Small intestine (tissue), 7 donors: ENCODE results near the gene SYTL1. TPM values are rescaled to one million over a fixed set of nuclear protein-coding genes. Genes with fewer than 3 reads are reported as not detected.

Experiments used
- DNase-seq, 2 donors: peaks; one replicate each; pipeline versions ENCODE4 v3.0.0 to v3.0.0-alpha.2; 2013
- FAIRE-seq: peaks from 2 replicates; lab custom pipeline; 2012; peaks lifted over from hg19 to GRCh38; lab: Jason Lieb, UNC
- H3K27ac ChIP-seq, 3 donors: one replicate each; pipeline ENCODE4 v1.5.1; 2013; ENCODE audit warnings: low read length in 2 of 3, mild to moderate bottlenecking in 2 of 3, control low read depth in 1 of 3, inconsistent platforms in 1 of 3, low read depth in 1 of 3, moderate library complexity in 1 of 3
- H3K27me3 ChIP-seq, 3 donors: one replicate each; pipeline ENCODE4 v1.6.1; 2013; ENCODE audit warnings: low read length in 3 of 3, inconsistent platforms in 1 of 3; ENCODE audit not compliant: control insufficient read depth in 3 of 3, insufficient read depth in 3 of 3
- H3K36me3 ChIP-seq, 3 donors: one replicate each; pipeline ENCODE4 v1.6.1; 2013; ENCODE audit warnings: low read length in 3 of 3, inconsistent platforms in 1 of 3, low read depth in 1 of 3, mild to moderate bottlenecking in 1 of 3, moderate library complexity in 1 of 3; ENCODE audit not compliant: control insufficient read depth in 3 of 3, insufficient read depth in 2 of 3
- H3K4me1 ChIP-seq, 3 donors: one replicate each; pipeline ENCODE4 v1.6.1; 2013; ENCODE audit warnings: low read length in 2 of 3, inconsistent platforms in 1 of 3, low read depth in 1 of 3, mild to moderate bottlenecking in 1 of 3, moderate library complexity in 1 of 3; ENCODE audit not compliant: control insufficient read depth in 3 of 3, insufficient read depth in 2 of 3
- H3K4me3 ChIP-seq, 3 donors: one replicate each; pipeline ENCODE4 v1.5.1; 2013; ENCODE audit warnings: low read length in 3 of 3, control low read depth in 1 of 3, inconsistent platforms in 1 of 3, low read depth in 1 of 3, mild to moderate bottlenecking in 1 of 3, moderate library complexity in 1 of 3
- H3K9me3 ChIP-seq, 2 donors: one replicate each; pipeline ENCODE4 v1.6.1; 2013; ENCODE audit warnings: low read depth in 1 of 2, low read length in 1 of 2; ENCODE audit not compliant: control insufficient read depth in 2 of 2, insufficient read depth in 1 of 2
- WGBS, 3 donors: extraction: QIAGEN DNeasy Blood & Tissue Kit; methylation state at CpG; one replicate each; pipeline ENCODE4 v1.1.7; 2013; 5-methylcytosine and 5-hydroxymethylcytosine counted together
- polyA plus RNA-seq, 4 donors: library from polyadenylated mRNA; stranded (reverse) in 3 of 4; unstranded in 1 of 4; fragments of 200-250 nt in 3 of 4; fragments of 120-200 nt in 1 of 4; gene quantifications; one replicate each; pipeline versions ENCODE4 v1.2.1 to v1.2.3, GENCODE V29; 2013
- donor health status: healthy with polysubstance abuse.
- donor health status: control.
- donor health status: control.
- donor health status: Bipolar disorder and iron deficiency.
- donor health status: healthy.

The SYTL1 gene
- polyA plus RNA-seq, 4 donors: 2.5 to 24.1 (median 7.3) TPM

DNA sequence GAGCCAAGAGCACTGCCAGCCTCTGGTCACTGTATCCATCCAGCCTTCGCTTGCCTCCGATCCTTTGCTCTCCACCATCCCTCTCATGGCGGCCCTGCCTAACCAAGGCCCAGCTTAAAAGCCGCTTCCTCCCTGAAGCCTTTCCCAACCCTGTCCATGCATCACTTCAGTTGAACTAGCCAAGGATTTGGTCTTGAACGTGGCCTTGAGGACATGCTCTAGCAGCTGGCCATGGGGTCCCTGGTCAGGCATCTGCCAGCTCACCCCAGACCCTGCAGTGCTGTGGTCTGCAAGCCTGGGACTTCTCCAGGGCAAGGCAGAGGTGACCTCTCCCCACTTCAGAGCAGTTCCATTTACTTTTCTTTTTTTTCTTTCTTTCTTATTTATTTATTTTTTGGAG lies 5.1 kb upstream of the SYTL1 start:
- Histone ChIP-seq H3K4me3 (no peak overlapping the region), H3K27ac (no peak overlapping the region), H3K9me3 (no peaks in the 10 kb centered on the region), H3K4me1 (peaks cover 0 to 4% (median 0%) of the 10 kb centered on the region in 3 donors), H3K27me3 (no peaks in the 10 kb centered on the region), H3K36me3 (peaks cover 3 to 67% (median 8%) of the 10 kb centered on the region in 3 donors)
- no peak for DNase-seq
- no peak for FAIRE-seq
- WGBS, 3 donors: 93 to 99% (median 96%) methylated on average over 5 of the region's 5 CpGs

DNA sequence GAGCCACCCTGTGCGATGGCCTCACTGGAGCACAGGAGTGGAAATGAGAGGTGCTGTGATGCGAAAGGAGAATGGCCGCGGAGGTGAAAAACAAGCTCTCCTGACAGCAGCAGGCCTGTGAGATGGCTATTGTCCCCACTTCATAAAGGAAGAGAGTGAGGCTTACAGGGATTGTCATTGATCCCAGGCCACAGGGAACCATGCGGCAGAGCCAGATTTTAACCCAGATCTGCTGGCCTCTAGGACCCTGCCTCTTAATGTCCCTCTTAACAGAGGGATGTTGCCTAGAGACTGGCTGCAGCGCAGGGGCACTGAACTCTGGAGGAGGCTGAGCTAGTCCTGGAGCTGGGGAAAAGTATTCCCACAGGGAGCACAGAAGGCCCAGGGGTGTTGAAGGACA lies 3.1 kb upstream of the SYTL1 start:
- peaks cover 3 to 49% (median 8%) of the 10 kb centered on the region in 3 donors for H3K36me3 ChIP-seq

DNA sequence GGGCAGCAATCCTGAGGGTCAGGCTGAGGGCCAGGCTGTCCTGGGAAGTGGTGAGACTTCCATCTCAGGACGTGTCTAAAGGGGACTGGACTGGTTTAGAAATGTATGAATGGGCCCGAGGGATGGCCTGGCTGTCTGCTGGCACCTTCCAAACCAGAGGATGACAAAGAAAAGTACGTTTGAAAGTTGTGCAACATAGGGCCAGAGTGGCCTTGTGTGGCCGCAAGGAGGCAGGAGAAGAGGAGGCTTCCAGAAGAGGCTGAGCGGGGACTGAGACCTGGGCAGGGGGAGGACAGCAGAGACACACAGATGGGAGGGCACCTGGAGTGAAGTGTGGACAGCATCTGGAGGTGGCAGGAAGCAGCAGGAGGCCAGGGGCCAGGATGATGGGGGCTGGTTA lies 2.6 kb upstream of the SYTL1 start:
- no peak overlapping the region for H3K27ac ChIP-seq
- no peak overlapping the region for H3K4me3 ChIP-seq
- peaks cover 3 to 45% (median 5%) of the 10 kb centered on the region in 3 donors for H3K36me3 ChIP-seq
- H3K9me3 ChIP-seq: no peaks in the 10 kb centered on the region
- H3K27me3 ChIP-seq: no peaks in the 10 kb centered on the region
- FAIRE-seq (no peak), DNase-seq (no peak)
- WGBS, 3 donors: 69 to 73% (median 70%) methylated on average over 5 of the region's 5 CpGs
- H3K4me1 ChIP-seq: peaks cover 0 to 17% (median 0%) of the 10 kb centered on the region in 3 donors

More for the DNA sequence above, 3.1 kb upstream of the SYTL1 start:
- Histone ChIP-seq H3K9me3 (no peaks in the 10 kb centered on the region), H3K4me3 (no peak overlapping the region), H3K4me1 (peaks cover 0 to 17% (median 0%) of the 10 kb centered on the region in 3 donors), H3K27ac (no peak overlapping the region), H3K27me3 (no peaks in the 10 kb centered on the region)
- FAIRE-seq (no peak), DNase-seq (no peak)
- WGBS, 3 donors: 93 to 97% (median 94%) methylated on average over 6 of the region's 6 CpGs

DNA sequence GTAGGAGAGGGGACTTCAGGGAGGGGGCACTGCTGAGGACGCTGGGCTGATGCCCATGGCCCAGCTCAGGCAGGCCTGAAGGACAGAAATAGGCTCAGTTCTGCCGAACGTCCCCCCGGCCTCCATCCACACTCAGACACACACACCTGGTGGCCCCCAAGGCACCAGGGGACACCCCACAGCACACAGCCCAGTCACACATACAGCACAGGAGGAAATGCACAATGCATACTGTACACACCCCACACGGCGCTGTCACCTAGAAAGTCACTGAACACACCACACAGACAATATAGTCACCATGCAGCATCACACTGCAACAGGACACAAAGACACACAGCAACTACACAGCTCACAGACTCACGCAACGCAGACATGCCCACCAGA lies 562 bp downstream of the SYTL1 start:
- Histone ChIP-seq H3K36me3 (peaks cover 0 to 20% (median 0%) of the 10 kb centered on the region in 3 donors), H3K27me3 (no peaks in the 10 kb centered on the region), H3K27ac (peak overlapping the region in 2 of 3 donors; percentile 9 to 79), H3K4me3 (peak overlapping the region; percentile 36 to 64 (median 44)), H3K4me1 (peaks cover 0 to 17% (median 0%) of the 10 kb centered on the region in 3 donors), H3K9me3 (no peaks in the 10 kb centered on the region)
- FAIRE-seq (no peak), DNase-seq (peak in 1 of 2 donors; percentile 14)
- 40 to 53% (median 51%) methylated on average over 8 of the region's 8 CpGs for WGBS, 3 donors

DNA sequence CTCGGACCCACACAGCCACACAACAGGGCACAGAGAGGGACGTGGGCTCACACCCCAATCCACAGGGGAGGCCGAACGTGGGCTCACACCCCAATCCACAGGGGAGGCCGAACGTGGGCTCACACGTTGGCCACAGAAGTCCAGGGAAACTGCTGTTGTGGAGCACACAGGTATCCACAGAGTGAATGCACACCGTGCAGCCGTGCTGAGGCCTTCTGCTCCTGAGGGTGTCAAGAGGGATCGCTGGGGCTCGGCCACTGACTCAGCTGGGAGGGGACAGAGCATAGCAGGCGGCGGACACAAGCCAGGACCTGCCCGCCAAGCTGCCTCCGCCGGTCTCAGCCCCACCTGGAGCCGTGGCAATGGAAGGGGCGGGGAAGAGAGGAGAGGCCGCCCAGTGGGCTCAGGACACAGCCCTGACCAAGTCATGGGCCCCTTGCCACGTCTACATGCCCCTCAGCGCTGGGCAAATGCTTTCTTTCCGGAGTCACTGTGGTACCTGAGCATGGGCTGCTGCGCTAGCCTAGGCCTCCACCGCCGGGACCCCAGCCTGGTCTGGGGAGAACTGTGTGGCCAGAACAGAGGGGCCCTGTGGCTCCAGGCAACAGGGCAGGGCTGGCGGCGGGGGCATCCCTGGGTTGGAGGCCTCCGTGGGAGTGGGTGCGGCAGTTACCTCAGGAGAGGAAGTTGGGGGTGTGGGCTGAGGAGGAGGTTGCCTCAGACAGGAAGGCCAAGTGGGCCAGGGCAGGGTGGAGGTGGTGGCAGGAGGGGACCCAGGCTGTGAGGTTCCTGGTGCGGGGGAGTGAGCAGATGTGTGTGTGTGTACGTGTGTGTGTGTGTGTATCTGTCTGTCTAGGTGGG lies 1.2 kb downstream of the SYTL1 start:
- H3K27me3 ChIP-seq: no peaks in the 10 kb centered on the region
- peaks cover 0 to 17% (median 0%) of the 10 kb centered on the region in 3 donors for H3K4me1 ChIP-seq
- H3K4me3 ChIP-seq: peak overlapping the region in 2 of 3 donors; percentile 36 to 44
- DNase-seq (peak; percentile 47 to 55), FAIRE-seq (no peak)
- H3K27ac ChIP-seq: peak overlapping the region; percentile 37 to 64 (median 44)
- peaks cover 0 to 20% (median 0%) of the 10 kb centered on the region in 3 donors for H3K36me3 ChIP-seq
- no peaks in the 10 kb centered on the region for H3K9me3 ChIP-seq
- WGBS, 3 donors: 46 to 64% (median 49%) methylated on average over 28 to 31 of the region's 31 CpGs

DNA sequence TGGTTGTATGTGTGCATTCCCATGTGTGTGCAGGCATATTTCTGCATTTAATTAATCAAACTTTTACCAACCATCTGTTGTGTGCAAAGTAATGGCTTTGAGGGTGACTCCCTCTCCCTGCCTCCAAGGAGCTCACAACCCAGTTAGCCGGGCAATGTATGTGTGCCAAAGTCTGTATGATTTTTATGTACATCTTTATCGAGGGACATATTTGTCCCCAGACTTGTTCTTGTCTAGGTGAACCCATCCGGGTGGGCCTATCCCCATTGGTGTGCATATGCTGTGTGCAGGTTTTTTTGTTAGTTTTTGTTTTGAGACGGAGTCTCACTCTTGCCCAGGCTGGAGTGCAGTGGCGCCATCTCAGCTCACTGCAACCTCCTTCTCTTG lies 1.8 kb downstream of the SYTL1 start:
- 57 to 73% (median 69%) methylated on average over 5 of the region's 5 CpGs for WGBS, 3 donors
- Histone ChIP-seq H3K36me3 (peaks cover 0 to 17% (median 0%) of the 10 kb centered on the region in 3 donors), H3K9me3 (no peaks in the 10 kb centered on the region), H3K4me3 (no peak overlapping the region), H3K27ac (peak overlapping the region in 1 of 3 donors; percentile 64), H3K27me3 (no peaks in the 10 kb centered on the region), H3K4me1 (peaks cover 0 to 17% (median 0%) of the 10 kb centered on the region in 3 donors)
- no peak for FAIRE-seq
- DNase-seq: no peak

DNA sequence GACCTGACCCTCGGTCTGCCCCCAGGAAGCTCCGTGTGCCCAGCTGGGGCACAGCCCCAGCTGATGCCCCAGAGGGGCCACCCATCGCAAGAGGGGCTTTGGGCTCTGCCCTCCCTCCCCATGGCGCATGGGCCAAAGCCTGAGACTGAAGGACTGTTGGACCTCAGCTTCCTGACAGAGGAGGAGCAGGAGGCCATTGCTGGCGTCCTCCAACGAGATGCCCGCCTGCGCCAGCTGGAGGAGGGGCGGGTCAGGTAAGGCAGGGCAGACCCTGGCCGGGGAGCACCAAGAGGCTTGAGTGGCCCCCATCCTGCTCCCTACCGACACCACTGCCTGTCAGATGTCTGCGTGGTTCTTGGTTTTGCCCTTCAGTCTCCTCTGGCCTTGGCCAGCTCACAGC lies 3.5 kb downstream of the SYTL1 start:
- no peak for FAIRE-seq
- Histone ChIP-seq H3K9me3 (no peaks in the 10 kb centered on the region), H3K27me3 (peaks cover 0 to 10% (median 0%) of the 10 kb centered on the region in 3 donors), H3K36me3 (peaks cover 0 to 8% (median 0%) of the 10 kb centered on the region in 3 donors), H3K4me1 (peaks cover 0 to 27% (median 4%) of the 10 kb centered on the region in 3 donors), H3K27ac (no peak overlapping the region), H3K4me3 (no peak overlapping the region)
- no peak for DNase-seq
- 91 to 95% (median 93%) methylated on average over 12 of the region's 12 CpGs for WGBS, 3 donors

DNA sequence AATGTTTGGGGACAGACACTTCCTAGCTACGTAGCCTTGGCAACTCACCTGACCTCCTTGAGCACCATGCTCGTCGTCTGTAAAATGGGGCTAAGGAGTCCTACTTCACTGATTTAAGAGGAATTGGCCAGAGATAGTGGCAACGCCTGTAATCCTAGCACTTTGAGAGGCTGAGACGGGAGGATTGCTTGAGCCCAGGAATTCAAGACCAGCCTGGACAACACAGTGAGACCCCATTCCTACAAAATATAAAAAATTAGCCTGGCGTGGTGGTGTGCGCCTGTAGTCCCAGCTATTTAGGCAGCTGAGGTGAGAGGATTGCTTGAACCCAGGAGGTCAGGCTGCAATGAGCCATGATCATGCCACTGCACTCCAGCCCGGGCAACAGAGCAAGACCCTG lies 4.5 kb downstream of the SYTL1 start:
- no peaks in the 10 kb centered on the region for H3K9me3 ChIP-seq
- H3K27ac ChIP-seq: no peak overlapping the region
- DNase-seq (no peak), FAIRE-seq (no peak)
- H3K4me1 ChIP-seq: peaks cover 0 to 38% (median 5%) of the 10 kb centered on the region in 3 donors
- peaks cover 0 to 8% (median 0%) of the 10 kb centered on the region in 3 donors for H3K36me3 ChIP-seq
- WGBS, 3 donors: 93 to 97% (median 94%) methylated on average over 8 of the region's 8 CpGs
- H3K4me3 ChIP-seq: no peak overlapping the region
- peaks cover 0 to 18% (median 0%) of the 10 kb centered on the region in 3 donors for H3K27me3 ChIP-seq
